ENCODE results near the gene PPFIA4. TPM values are rescaled to one million over a fixed set of nuclear protein-coding genes. Genes with fewer than 3 reads are reported as not detected.
A peak's percentile ranks its signal among the peaks of the same experiment; 100 is the strongest.

The PPFIA4 gene
- total RNA-seq, 3 donors from 2014 or later (not counting 1 experiment from before 2014, with no cell fraction given) = 0.18 to 0.88 (median 0.33) TPM

- H3K36me3 Mint-ChIP-seq = no peaks in the 10 kb centered on the region
- H3K9me3 ChIP-seq (ENCODE audit: control insufficient read depth, insufficient read depth, low read length) = no peaks in the 10 kb centered on the region
- H3K4me3 Mint-ChIP-seq = no peak overlapping the region
- no peak overlapping the region for H3K4me3 ChIP-seq (ENCODE audit: low read length)
- DNase-seq (peak; percentile 39 to 81), ATAC-seq (peak; percentile 67 to 95 (median 94))
- no peak overlapping the region for H3K27ac Mint-ChIP-seq
- H3K4me1 ChIP-seq (ENCODE audit: control insufficient read depth, insufficient read depth, low read length) = no peaks in the 10 kb centered on the region
- H3K27ac ChIP-seq (ENCODE audit: low read length) = no peak overlapping the region
- peak; percentile 78 for TF ChIP-seq CTCF (IDR thresholded peaks at IDR 0.05)
- H3K36me3 ChIP-seq (ENCODE audit: control insufficient read depth, insufficient read depth, low read length) = no peaks in the 10 kb centered on the region
- H3K4me1 Mint-ChIP-seq = peaks cover 6% of the 10 kb centered on the region in 2 donors
- H3K27me3 ChIP-seq (ENCODE audit: control insufficient read depth, insufficient read depth, low read length) = peaks cover 2% of the 10 kb centered on the region
- no peaks in the 10 kb centered on the region for H3K9me3 Mint-ChIP-seq
- H3K27me3 Mint-ChIP-seq (ENCODE audit: low read depth in 2 of 2) = peaks cover 8 to 10% of the 10 kb centered on the region in 2 donors
- WGBS (ENCODE audit: insufficient coverage) = 66% methylated on average over 18 of the region's 22 CpGs
- intact Hi-C loops (cut with micrococcal nuclease) = loop anchor here (1.0 kb wide), 1 partner anchor 177 kb away; no protein-coding TSS in a partner anchor
Measured at GRCh38 chr1:203038891-203039608, 12.8 kb downstream of the PPFIA4 start.

GRCh38 chr1:203039609-203040512, 13.6 kb downstream of the PPFIA4 start:
- Mint-ChIP-seq H3K4me1 (peaks cover 6% of the 10 kb centered on the region in 2 donors), H3K27ac (no peak overlapping the region), H3K9me3 (no peaks in the 10 kb centered on the region), H3K27me3 (ENCODE audit: low read depth in 2 of 2) (peaks cover 8 to 14% of the 10 kb centered on the region in 2 donors), H3K4me3 (no peak overlapping the region), H3K36me3 (no peaks in the 10 kb centered on the region)
- 52% methylated on average over 9 of the region's 11 CpGs for WGBS (ENCODE audit: insufficient coverage)
- H3K9me3 ChIP-seq (ENCODE audit: control insufficient read depth, insufficient read depth, low read length) = no peaks in the 10 kb centered on the region
- intact Hi-C loops (cut with micrococcal nuclease) = loop anchor here (1.0 kb wide), 1 partner anchor 176 kb away; no protein-coding TSS in a partner anchor
- no peak overlapping the region for H3K4me3 ChIP-seq (ENCODE audit: low read length)
- ATAC-seq = peak in 1 of 3 donors; percentile 18
- H3K36me3 ChIP-seq (ENCODE audit: control insufficient read depth, insufficient read depth, low read length) = no peaks in the 10 kb centered on the region
- H3K4me1 ChIP-seq (ENCODE audit: control insufficient read depth, insufficient read depth, low read length) = no peaks in the 10 kb centered on the region
- DNase-seq = no peak
- no peak overlapping the region for H3K27ac ChIP-seq (ENCODE audit: low read length)
- H3K27me3 ChIP-seq (ENCODE audit: control insufficient read depth, insufficient read depth, low read length) = peaks cover 2% of the 10 kb centered on the region
- TF ChIP-seq CTCF (IDR thresholded peaks at IDR 0.05) = peak; percentile 38

- TF ChIP-seq CTCF (IDR thresholded peaks at IDR 0.05) = no peak
- intact Hi-C loops (cut with micrococcal nuclease) = no loop called here
- no peak for DNase-seq
Measured at GRCh38 chr1:203040513-203041275, 14.4 kb downstream of the PPFIA4 start.

More at GRCh38 chr1:203040513-203041275, 14.4 kb downstream of the PPFIA4 start:
- no peak overlapping the region for H3K27ac Mint-ChIP-seq
- Histone ChIP-seq H3K9me3 (ENCODE audit: control insufficient read depth, insufficient read depth, low read length) (no peaks in the 10 kb centered on the region), H3K27ac (ENCODE audit: low read length) (no peak overlapping the region), H3K36me3 (ENCODE audit: control insufficient read depth, insufficient read depth, low read length) (no peaks in the 10 kb centered on the region), H3K27me3 (ENCODE audit: control insufficient read depth, insufficient read depth, low read length) (peaks cover 2% of the 10 kb centered on the region), H3K4me3 (ENCODE audit: low read length) (no peak overlapping the region), H3K4me1 (ENCODE audit: control insufficient read depth, insufficient read depth, low read length) (no peaks in the 10 kb centered on the region)
- peaks cover 8 to 14% of the 10 kb centered on the region in 2 donors for H3K27me3 Mint-ChIP-seq (ENCODE audit: low read depth in 2 of 2)
- no peak overlapping the region for H3K4me3 Mint-ChIP-seq
- ATAC-seq = no peak
- no peaks in the 10 kb centered on the region for H3K36me3 Mint-ChIP-seq
- WGBS (ENCODE audit: insufficient coverage) = 52% methylated on average over 5 of the region's 5 CpGs
- no peaks in the 10 kb centered on the region for H3K9me3 Mint-ChIP-seq
- H3K4me1 Mint-ChIP-seq = peaks cover 6% of the 10 kb centered on the region in 2 donors

Measured in natural killer cell (primary cell).